Memory B cell (primary cell): ENCODE measurements around the gene HHEX.

Experiments used
- ATAC-seq: fragments of 150-1000 bp; cut with Tn5 transposase; 2 replicates; pipeline ENCODE4 v1.10.0; 2021; ENCODE audit warnings: low read depth, mild to moderate bottlenecking, moderate library complexity
- DNase-seq, 2 donors: peaks; one replicate each; pipeline ENCODE4 v3.0.0; 2022; ENCODE audit warnings: low spot score in 2 of 2
- H3K27ac Mint-ChIP-seq: one replicate; pipeline ENCODE4 v1.8.0; 2022; ENCODE audit warnings: mild to moderate bottlenecking, moderate library complexity, mixed read lengths
- H3K27me3 Mint-ChIP-seq: one replicate; pipeline ENCODE4 v1.8.0; 2022; ENCODE audit warnings: mixed read lengths
- H3K36me3 Mint-ChIP-seq: one replicate; pipeline ENCODE4 v1.8.0; 2022; ENCODE audit warnings: mild to moderate bottlenecking, mixed read lengths
- H3K4me1 Mint-ChIP-seq: one replicate; pipeline ENCODE4 v1.8.0; 2022; ENCODE audit warnings: mixed read lengths
- H3K4me3 Mint-ChIP-seq: one replicate; pipeline ENCODE4 v1.8.0; 2022; ENCODE audit warnings: mild to moderate bottlenecking, moderate library complexity, mixed read lengths
- H3K9me3 Mint-ChIP-seq: one replicate; pipeline ENCODE4 v1.8.0; 2022; ENCODE audit warnings: mixed read lengths

Gene HHEX

GRCh38 chr10:92688927-92689662 is 660 bp upstream of the HHEX start:
- peak overlapping the region; percentile 73 for H3K27ac Mint-ChIP-seq
- ATAC-seq (peak; percentile 6), DNase-seq (peak; percentile 22 to 78)
- H3K4me1 Mint-ChIP-seq, result peaks cover 26% of the 10 kb centered on the region
- H3K9me3 Mint-ChIP-seq, result peaks cover 9% of the 10 kb centered on the region
- H3K4me3 Mint-ChIP-seq, result peak overlapping the region; percentile 88
- H3K36me3 Mint-ChIP-seq, result peaks cover 34% of the 10 kb centered on the region
- no peaks in the 10 kb centered on the region for H3K27me3 Mint-ChIP-seq

- Mint-ChIP-seq H3K4me1 (peaks cover 27% of the 10 kb centered on the region), H3K27me3 (no peaks in the 10 kb centered on the region), H3K27ac (peak overlapping the region; percentile 97), H3K9me3 (peaks cover 5% of the 10 kb centered on the region), H3K36me3 (peaks cover 33% of the 10 kb centered on the region), H3K4me3 (peak overlapping the region; percentile 89)
- ATAC-seq (peak; percentile 28), DNase-seq (peak; percentile 62 to 66)
Observed at GRCh38 chr10:92690211-92690914, 608 bp downstream of the HHEX start.

- peaks cover 26% of the 10 kb centered on the region for H3K4me1 Mint-ChIP-seq
- peak overlapping the region; percentile 97 for H3K27ac Mint-ChIP-seq
- H3K4me3 Mint-ChIP-seq, result peak overlapping the region; percentile 89
- peaks cover 29% of the 10 kb centered on the region for H3K36me3 Mint-ChIP-seq
- no peaks in the 10 kb centered on the region for H3K27me3 Mint-ChIP-seq
- DNase-seq, result peak; percentile 11 to 34
- ATAC-seq, result no peak
- H3K9me3 Mint-ChIP-seq, result peaks cover under 1% of the 10 kb centered on the region
Observed at GRCh38 chr10:92690915-92691590, 1.3 kb downstream of the HHEX start.

- H3K27me3 Mint-ChIP-seq, result no peaks in the 10 kb centered on the region
- DNase-seq, result peak; percentile 53 to 71
- peak; percentile 40 for ATAC-seq
- H3K27ac Mint-ChIP-seq, result peak overlapping the region; percentile 97
- no peaks in the 10 kb centered on the region for H3K9me3 Mint-ChIP-seq
- H3K36me3 Mint-ChIP-seq, result peaks cover 30% of the 10 kb centered on the region
- peaks cover 28% of the 10 kb centered on the region for H3K4me1 Mint-ChIP-seq
- peak overlapping the region; percentile 89 for H3K4me3 Mint-ChIP-seq
Observed at GRCh38 chr10:92691591-92692079, 1.9 kb downstream of the HHEX start.

- peak overlapping the region; percentile 97 for H3K27ac Mint-ChIP-seq
- H3K36me3 Mint-ChIP-seq, result peaks cover 30% of the 10 kb centered on the region
- no peaks in the 10 kb centered on the region for H3K27me3 Mint-ChIP-seq
- peak in 1 of 2 donors; percentile 15 for DNase-seq
- H3K4me1 Mint-ChIP-seq, result peaks cover 30% of the 10 kb centered on the region
- no peak for ATAC-seq
- no peaks in the 10 kb centered on the region for H3K9me3 Mint-ChIP-seq
- H3K4me3 Mint-ChIP-seq, result peak overlapping the region; percentile 89
Observed at GRCh38 chr10:92692080-92692671, 2.4 kb downstream of the HHEX start.

GRCh38 chr10:92692697-92693533 is 3.2 kb downstream of the HHEX start:
- ATAC-seq (no peak), DNase-seq (no peak)
- Mint-ChIP-seq H3K4me1 (peaks cover 32% of the 10 kb centered on the region), H3K36me3 (peaks cover 29% of the 10 kb centered on the region), H3K27me3 (no peaks in the 10 kb centered on the region), H3K4me3 (peak overlapping the region; percentile 89), H3K27ac (peak overlapping the region; percentile 97), H3K9me3 (no peaks in the 10 kb centered on the region)

GRCh38 chr10:92693534-92693893 is 3.8 kb downstream of the HHEX start:
- Mint-ChIP-seq H3K4me1 (peaks cover 31% of the 10 kb centered on the region), H3K36me3 (peaks cover 28% of the 10 kb centered on the region), H3K27me3 (no peaks in the 10 kb centered on the region), H3K4me3 (no peak overlapping the region), H3K27ac (no peak overlapping the region), H3K9me3 (no peaks in the 10 kb centered on the region)
- ATAC-seq, result no peak
- no peak for DNase-seq

GRCh38 chr10:92695679-92696605 is 6.2 kb downstream of the HHEX start:
- Mint-ChIP-seq H3K27me3 (no peaks in the 10 kb centered on the region), H3K27ac (peak overlapping the region; percentile 83), H3K4me3 (no peak overlapping the region), H3K9me3 (no peaks in the 10 kb centered on the region), H3K4me1 (peaks cover 41% of the 10 kb centered on the region), H3K36me3 (peaks cover 25% of the 10 kb centered on the region)
- no peak for DNase-seq
- ATAC-seq, result no peak

GRCh38 chr10:92696606-92697383 is 7.0 kb downstream of the HHEX start:
- Mint-ChIP-seq H3K27ac (peak overlapping the region; percentile 83), H3K36me3 (peaks cover 20% of the 10 kb centered on the region), H3K27me3 (no peaks in the 10 kb centered on the region), H3K4me3 (no peak overlapping the region), H3K4me1 (peaks cover 40% of the 10 kb centered on the region), H3K9me3 (no peaks in the 10 kb centered on the region)
- ATAC-seq (no peak), DNase-seq (no peak)

- Mint-ChIP-seq H3K4me1 (peaks cover 39% of the 10 kb centered on the region), H3K27me3 (no peaks in the 10 kb centered on the region), H3K27ac (peak overlapping the region; percentile 76), H3K4me3 (peak overlapping the region; percentile 66), H3K36me3 (peaks cover 11% of the 10 kb centered on the region), H3K9me3 (no peaks in the 10 kb centered on the region)
- DNase-seq, result no peak
- peak; percentile 61 for ATAC-seq
Observed at GRCh38 chr10:92697663-92698511, 8.1 kb downstream of the HHEX start.

GRCh38 chr10:92699193-92699517 is 9.4 kb downstream of the HHEX start:
- H3K27ac Mint-ChIP-seq, result peak overlapping the region; percentile 62
- H3K9me3 Mint-ChIP-seq, result no peaks in the 10 kb centered on the region
- no peak for DNase-seq
- H3K4me3 Mint-ChIP-seq, result peak overlapping the region; percentile 83
- peaks cover 9% of the 10 kb centered on the region for H3K36me3 Mint-ChIP-seq
- H3K27me3 Mint-ChIP-seq, result no peaks in the 10 kb centered on the region
- ATAC-seq, result peak; percentile 2
- H3K4me1 Mint-ChIP-seq, result peaks cover 38% of the 10 kb centered on the region
